ENCODE measurements around the gene MFAP3. TPM values are rescaled to one million over a fixed set of nuclear protein-coding genes. Genes with fewer than 3 reads are reported as not detected.
A peak's percentile ranks its signal among the peaks of the same experiment; 100 is the strongest.

Gene MFAP3
- total RNA-seq, 1 experiment from 2014 or later: 48.8 TPM

- DNase-seq (ENCODE audit: unreplicated experiment): no peak
- peaks cover 9% of the 10 kb centered on the region for H3K27me3 Mint-ChIP-seq (ENCODE audit: insufficient read depth, unreplicated experiment)
- no peak overlapping the region for H3K27ac Mint-ChIP-seq (ENCODE audit: low read depth, unreplicated experiment)
- no TSS peak for BruUV-seq (replicated peaks)
- POLR2A ChIA-PET: interaction anchor here (0.5 to 1.0 kb wide), 2 partner anchors 41 to 130 kb away, joined by 3 read pairs; no protein-coding TSS in a partner anchor
- no peak for TF ChIP-seq CTCF (IDR thresholded peaks at IDR 0.05; ENCODE audit: unreplicated experiment)
- no peaks in the 10 kb centered on the region for H3K36me3 Mint-ChIP-seq (ENCODE audit: insufficient read depth, unreplicated experiment)
- H3K9me3 Mint-ChIP-seq (ENCODE audit: unreplicated experiment): no peaks in the 10 kb centered on the region
- intact Hi-C loops (cut with micrococcal nuclease): no loop called here
- peaks cover 13% of the 10 kb centered on the region for H3K4me1 Mint-ChIP-seq (ENCODE audit: insufficient read depth, unreplicated experiment)
- no peak overlapping the region for H3K4me3 Mint-ChIP-seq (ENCODE audit: unreplicated experiment)
- CTCF ChIA-PET: interaction anchor here (0.7 to 3.7 kb wide), 9 partner anchors 9 to 1557 kb away, joined by 3 to 21 read pairs (median 4); partner anchors contain the start of gene GALNT10
Observed at GRCh38 chr5:154086146-154086545, 47.4 kb downstream of the MFAP3 start.

GRCh38 chr5:154086641-154087040 lies 47.9 kb downstream of the MFAP3 start:
- Mint-ChIP-seq H3K4me3 (ENCODE audit: unreplicated experiment) (no peak overlapping the region), H3K27me3 (ENCODE audit: insufficient read depth, unreplicated experiment) (peaks cover 14% of the 10 kb centered on the region), H3K27ac (ENCODE audit: low read depth, unreplicated experiment) (no peak overlapping the region), H3K9me3 (ENCODE audit: unreplicated experiment) (no peaks in the 10 kb centered on the region), H3K4me1 (ENCODE audit: insufficient read depth, unreplicated experiment) (peaks cover 13% of the 10 kb centered on the region), H3K36me3 (ENCODE audit: insufficient read depth, unreplicated experiment) (no peaks in the 10 kb centered on the region)
- intact Hi-C loops (cut with micrococcal nuclease): no loop called here
- ChIA-PET CTCF (interaction anchor here (0.6 to 3.7 kb wide), 9 partner anchors 10 to 1333 kb away, joined by 3 to 21 read pairs (median 5); partner anchors contain the start of gene GALNT10), POLR2A (interaction anchor here (0.5 to 1.0 kb wide), 2 partner anchors 41 to 129 kb away, joined by 3 read pairs; no protein-coding TSS in a partner anchor)
- TF ChIP-seq CTCF (IDR thresholded peaks at IDR 0.05; ENCODE audit: unreplicated experiment): no peak
- DNase-seq (ENCODE audit: unreplicated experiment): peak; percentile 51
- no TSS peak for BruUV-seq (replicated peaks)

DNA sequence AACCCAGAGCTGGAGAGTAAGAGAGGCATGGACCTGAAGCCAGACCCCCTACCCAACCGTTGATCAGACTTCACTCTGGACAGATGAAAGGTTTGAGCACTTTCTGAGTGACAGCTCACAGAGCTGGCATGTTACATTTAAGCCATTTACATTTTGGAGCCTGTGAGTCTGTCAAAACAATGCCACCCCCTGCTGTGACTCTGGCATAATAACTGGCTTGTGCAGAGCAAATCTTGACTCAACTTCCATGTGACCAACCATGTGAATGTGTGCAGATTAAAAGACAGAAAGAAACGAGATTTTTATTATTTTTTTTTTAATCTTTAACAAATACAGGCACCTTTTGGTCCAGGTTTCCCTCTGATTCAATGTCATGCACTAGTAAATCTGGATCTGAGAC lies 48.5 kb downstream of the MFAP3 start:
- peak; percentile 90 for DNase-seq (ENCODE audit: unreplicated experiment)
- Mint-ChIP-seq H3K27ac (ENCODE audit: low read depth, unreplicated experiment) (no peak overlapping the region), H3K4me3 (ENCODE audit: unreplicated experiment) (no peak overlapping the region), H3K27me3 (ENCODE audit: insufficient read depth, unreplicated experiment) (peaks cover 20% of the 10 kb centered on the region), H3K4me1 (ENCODE audit: insufficient read depth, unreplicated experiment) (peaks cover 13% of the 10 kb centered on the region), H3K36me3 (ENCODE audit: insufficient read depth, unreplicated experiment) (no peaks in the 10 kb centered on the region), H3K9me3 (ENCODE audit: unreplicated experiment) (no peaks in the 10 kb centered on the region)
- intact Hi-C loops (cut with micrococcal nuclease): no loop called here
- ChIA-PET CTCF (interaction anchor here (0.5 to 3.7 kb wide), 9 partner anchors 10 to 1332 kb away, joined by 3 to 21 read pairs (median 5); no protein-coding TSS in a partner anchor), POLR2A (interaction anchor here (0.6 to 1.0 kb wide), 2 partner anchors 86 to 128 kb away, joined by 3 to 4 read pairs; no protein-coding TSS in a partner anchor)
- no TSS peak for BruUV-seq (replicated peaks)
- TF ChIP-seq CTCF (IDR thresholded peaks at IDR 0.05; ENCODE audit: unreplicated experiment): no peak

DNA sequence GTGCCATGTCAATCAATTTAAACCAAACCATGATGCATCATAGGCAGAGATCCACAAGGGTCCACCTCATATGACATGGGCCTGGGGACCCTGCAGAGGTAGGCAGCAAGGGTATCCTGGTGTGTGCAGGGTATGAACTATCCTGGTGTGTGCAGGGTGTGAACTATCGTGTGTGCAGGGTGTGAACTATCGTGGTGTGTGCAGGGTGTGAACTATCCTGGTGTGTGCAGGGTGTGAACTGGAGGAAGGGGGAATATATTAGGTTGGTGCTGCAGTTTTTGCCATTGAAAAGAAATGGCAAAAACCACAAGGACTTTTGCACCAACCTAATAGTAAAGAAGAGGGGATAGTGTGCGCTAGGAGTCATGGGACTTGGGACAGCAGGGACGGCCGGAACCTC lies 50.0 kb downstream of the MFAP3 start:
- peaks cover 22% of the 10 kb centered on the region for H3K27me3 Mint-ChIP-seq (ENCODE audit: insufficient read depth, unreplicated experiment)
- no TSS peak for BruUV-seq (replicated peaks)
- ChIA-PET CTCF (interaction anchor here (0.6 to 3.7 kb wide), 6 partner anchors 9 to 615 kb away, joined by 3 to 21 read pairs (median 4); no protein-coding TSS in a partner anchor), POLR2A (no interaction called here)
- DNase-seq (ENCODE audit: unreplicated experiment): no peak
- no peaks in the 10 kb centered on the region for H3K36me3 Mint-ChIP-seq (ENCODE audit: insufficient read depth, unreplicated experiment)
- no peak overlapping the region for H3K27ac Mint-ChIP-seq (ENCODE audit: low read depth, unreplicated experiment)
- intact Hi-C loops (cut with micrococcal nuclease): no loop called here
- H3K4me3 Mint-ChIP-seq (ENCODE audit: unreplicated experiment): no peak overlapping the region
- no peaks in the 10 kb centered on the region for H3K9me3 Mint-ChIP-seq (ENCODE audit: unreplicated experiment)
- peaks cover 13% of the 10 kb centered on the region for H3K4me1 Mint-ChIP-seq (ENCODE audit: insufficient read depth, unreplicated experiment)
- no peak for TF ChIP-seq CTCF (IDR thresholded peaks at IDR 0.05; ENCODE audit: unreplicated experiment)

Data from MCF 10A (cell line).